H1 (cell line): ENCODE measurements around the gene GTF2E1. TPM values are rescaled to one million over a fixed set of nuclear protein-coding genes. Genes with fewer than 3 reads are reported as not detected.

ENCODE experiments used
- CTCF ChIA-PET: fragments of 300-600 bp; sonication (Branson Sonifier 250); formaldehyde crosslinking; loops from one replicate; lab custom pipeline; 2021; ENCODE audit not compliant: partially characterized antibody; lab: Charles Lee
- POLR2A ChIA-PET: fragments of 300-600 bp; sonication (Branson Sonifier 250); formaldehyde crosslinking; loops from one replicate; lab custom pipeline; 2021; ENCODE audit warnings: inconsistent platforms; ENCODE audit not compliant: partially characterized antibody; lab: Charles Lee
- DNase-seq, 2 experiments: peaks; one replicate each; pipeline versions ENCODE4 v3.0.0 to v3.0.0-alpha.2; 2010 to 2022; ENCODE audit warnings: low spot score in 2 of 2, low read depth in 1 of 2, mixed read lengths in 1 of 2
- FAIRE-seq: peaks from 2 replicates; lab custom pipeline; 2011; peaks lifted over from hg19 to GRCh38; lab: Jason Lieb, UNC
- H2AFZ ChIP-seq: 2 replicates; pipeline ENCODE4 v1.8.1; 2012; ENCODE audit warnings: low read length, inconsistent platforms
- H2AK5ac ChIP-seq: 2 replicates; pipeline ENCODE4 v1.6.1; 2013; ENCODE audit warnings: low read depth, low read length
- H2BK120ac ChIP-seq: replicated peaks from 2 replicates; pipeline ENCODE3; 2013; ENCODE audit warnings: low read depth, low read length, inconsistent platforms
- H2BK12ac ChIP-seq: 2 replicates; pipeline ENCODE4 v1.6.1; 2013; ENCODE audit warnings: low read depth, low read length
- H2BK15ac ChIP-seq: 2 replicates; pipeline ENCODE4 v1.6.1; 2013; ENCODE audit warnings: low read length
- H2BK20ac ChIP-seq: 2 replicates; pipeline ENCODE4 v1.6.1; 2013; ENCODE audit warnings: low read length
- H2BK5ac ChIP-seq: 2 replicates; pipeline ENCODE4 v1.6.1; 2013; ENCODE audit warnings: low read depth, low read length
- H3K14ac ChIP-seq: 2 replicates; pipeline ENCODE4 v1.6.1; 2013; ENCODE audit warnings: inconsistent platforms; ENCODE audit not compliant: insufficient read length
- H3K18ac ChIP-seq: 2 replicates; pipeline ENCODE4 v1.6.1; 2013; ENCODE audit warnings: low read length; ENCODE audit errors: extremely low read depth
- H3K23ac ChIP-seq: 2 replicates; pipeline ENCODE4 v1.6.1; 2013; ENCODE audit warnings: inconsistent platforms; ENCODE audit not compliant: insufficient read length
- H3K23me2 ChIP-seq: 2 replicates; pipeline ENCODE4 v1.6.1; 2013; ENCODE audit warnings: low read depth, low read length
- H3K27ac ChIP-seq: 2 replicates; pipeline ENCODE4 v1.6.1; 2011; ENCODE audit warnings: low read depth, low read length, inconsistent platforms
- H3K27me3 ChIP-seq, 4 experiments: replicated peaks in 1 of 4; 1 replicate in 1 of 4; 2 replicates in 3 of 4; pipeline versions ENCODE4 v1.6.1 to v1.8.1; 2011 to 2013; ENCODE audit warnings: low read length in 3 of 4, mild to moderate bottlenecking in 3 of 4, inconsistent platforms in 2 of 4, mixed read lengths in 2 of 4, moderate library complexity in 1 of 4; ENCODE audit not compliant: control insufficient read depth in 3 of 4, insufficient read depth in 3 of 4; ENCODE audit errors: extremely low read depth in 1 of 4
- H3K36me3 ChIP-seq, 4 experiments: 2 replicates each; pipeline versions ENCODE4 v1.6.1 to v1.8.1; 2011 to 2013; ENCODE audit warnings: mild to moderate bottlenecking in 4 of 4, low read length in 3 of 4, moderate library complexity in 2 of 4, control low read depth in 1 of 4, inconsistent platforms in 1 of 4; ENCODE audit not compliant: insufficient read depth in 4 of 4, control insufficient read depth in 2 of 4
- H3K4ac ChIP-seq: replicated peaks from 2 replicates; pipeline ENCODE3; 2013; ENCODE audit warnings: low read length, low read depth, mixed read lengths, inconsistent platforms; ENCODE audit not compliant: insufficient read length
- H3K4me1 ChIP-seq, 4 experiments: replicated peaks in 1 of 4; 1 replicate in 1 of 4; 2 replicates in 3 of 4; pipeline versions ENCODE4 v1.6.1 to v1.8.1; 2011 to 2013; ENCODE audit warnings: low read length in 3 of 4, inconsistent platforms in 2 of 4, mixed read lengths in 1 of 4; ENCODE audit not compliant: insufficient read depth in 4 of 4, control insufficient read depth in 3 of 4
- H3K4me2 ChIP-seq, 2 experiments: 2 replicates each; pipeline versions ENCODE4 v1.6.1 to v1.8.1; 2011 to 2013; ENCODE audit warnings: low read depth in 2 of 2, low read length in 2 of 2, control low read depth in 1 of 2, inconsistent platforms in 1 of 2, mild to moderate bottlenecking in 1 of 2; ENCODE audit not compliant: insufficient read depth in 1 of 2
- H3K4me3 ChIP-seq, 4 experiments: fragments of 200-600, 300-600 bp in 1 of 4; sonication (generic), shearing (Covaris generic), sonication (Bioruptor Twin) in 1 of 4; 2 replicates each; pipeline versions ENCODE4 v1.5.1 to v1.8.1; 2011 to 2016; ENCODE audit warnings: low read length in 4 of 4, low read depth in 3 of 4, control low read depth in 2 of 4, inconsistent platforms in 2 of 4, mild to moderate bottlenecking in 2 of 4, mixed read lengths in 1 of 4, moderate library complexity in 1 of 4; ENCODE audit not compliant: insufficient read depth in 2 of 4; ENCODE audit errors: extremely low read depth in 1 of 4
- H3K56ac ChIP-seq: replicated peaks from 2 replicates; pipeline ENCODE3; 2013; ENCODE audit warnings: low read depth, mild to moderate bottlenecking, mixed read lengths, low read length, inconsistent platforms; ENCODE audit not compliant: insufficient read length
- H3K79me1 ChIP-seq: 2 replicates; pipeline ENCODE4 v1.6.1; 2013; ENCODE audit warnings: low read depth, low read length, control low read depth
- H3K79me2 ChIP-seq, 2 experiments: 2 replicates each; pipeline versions ENCODE4 v1.6.1 to v1.8.1; 2012 to 2013; ENCODE audit warnings: low read length in 2 of 2, mild to moderate bottlenecking in 2 of 2, inconsistent platforms in 1 of 2; ENCODE audit not compliant: insufficient read depth in 2 of 2, control insufficient read depth in 1 of 2
- H3K9ac ChIP-seq, 4 experiments: replicated peaks in 1 of 4; 1 replicate in 1 of 4; 2 replicates in 3 of 4; pipeline versions ENCODE4 v1.6.1 to v1.8.1; 2011 to 2013; ENCODE audit warnings: low read depth in 3 of 4, low read length in 3 of 4, control low read depth in 2 of 4, mild to moderate bottlenecking in 2 of 4, moderate library complexity in 2 of 4, inconsistent platforms in 1 of 4; ENCODE audit errors: extremely low read depth in 1 of 4
- H3K9me3 ChIP-seq, 2 experiments: 2 replicates each; pipeline versions ENCODE4 v1.6.1 to v1.8.1; 2012 to 2013; ENCODE audit warnings: mild to moderate bottlenecking in 2 of 2, moderate library complexity in 2 of 2, control low read depth in 1 of 2, inconsistent platforms in 1 of 2, low read depth in 1 of 2, low read length in 1 of 2, mixed read lengths in 1 of 2; ENCODE audit not compliant: insufficient read depth in 2 of 2
- H4K20me1 ChIP-seq, 2 experiments: replicated peaks in 1 of 2; 2 replicates each; pipeline versions ENCODE3 to v1.8.1; 2011 to 2013; ENCODE audit warnings: inconsistent platforms in 2 of 2, low read length in 2 of 2, mild to moderate bottlenecking in 1 of 2; ENCODE audit not compliant: insufficient read depth in 2 of 2, control insufficient read depth in 1 of 2
- H4K5ac ChIP-seq: 2 replicates; pipeline ENCODE4 v1.6.1; 2013; ENCODE audit warnings: low read length, low read depth, mixed read lengths, inconsistent platforms; ENCODE audit not compliant: insufficient read length
- H4K8ac ChIP-seq: 2 replicates; pipeline ENCODE4 v1.8.0; 2013; ENCODE audit warnings: mild to moderate bottlenecking, moderate library complexity, low read length, inconsistent platforms; ENCODE audit not compliant: insufficient read depth; ENCODE audit errors: extremely low read depth
- H4K91ac ChIP-seq: replicated peaks from 2 replicates; pipeline ENCODE3; 2013; ENCODE audit warnings: low read length, mixed read lengths, inconsistent platforms; ENCODE audit not compliant: insufficient read length
- RAD21 ChIP-seq, 2 experiments: IDR thresholded peaks in 1 of 2; conservative IDR thresholded peaks in 1 of 2; 2 replicates each; pipeline ENCODE4 v1.6.1; 2011; ENCODE audit warnings: low read depth in 2 of 2, low read length in 2 of 2, improper control_type of control experiment in 1 of 2, inconsistent platforms in 1 of 2, mild to moderate bottlenecking in 1 of 2, moderate library complexity in 1 of 2
- TAF7 ChIP-seq: optimal IDR thresholded peaks from 2 replicates; pipeline ENCODE3; 2011; ENCODE audit warnings: low read depth, mild to moderate bottlenecking, inconsistent platforms, low read length, moderate library complexity, borderline replicate concordance
- WGBS, 2 experiments: shearing (Covaris generic) in 1 of 2; methylation state at CpG; one replicate each; pipeline versions ENCODE4 v1.1.6 to v1.1.7; 2013 to 2015; ENCODE audit warnings: low lambda C conversion rate in 2 of 2, mixed read lengths in 2 of 2, inconsistent platforms in 1 of 2, low coverage in 1 of 2, missing lambda C conversion rate in 1 of 2; ENCODE audit not compliant: insufficient replicate concordance in 2 of 2, insufficient coverage in 1 of 2, insufficient read length in 1 of 2; ENCODE audit errors: extremely low coverage in 1 of 2, missing lambda C conversion rate in 1 of 2; 5-methylcytosine and 5-hydroxymethylcytosine counted together
- polyA plus RNA-seq, 7 experiments: library from polyadenylated mRNA; depleted of rRNA in 3 of 7; stranded (reverse) in 5 of 7; unstranded in 2 of 7; fragments of >200 nt in 5 of 7; fragments of 200-250 nt in 2 of 7; gene quantifications; 1 replicate in 5 of 7; 2 replicates in 1 of 7; 4 replicates in 1 of 7; pipeline versions ENCODE4 v1.2.1 to v1.2.3, GENCODE V29; 2011 to 2013; ENCODE audit warnings: missing spikeins in 2 of 7, mixed read lengths in 2 of 7
- total RNA-seq: library from RNA; stranded (reverse); fragmentation: NEBNext Ultra II Directional; extraction: Animal tissue kit (Norgen Biotek cat#: 25700); gene quantifications from 2 replicates; pipeline ENCODE4 v1.2.1, GENCODE V29; 2021

GTF2E1 gene
- total and polyA plus RNA-seq, 2 of the 8 experiments (the other 6 are each of a cell fraction or from before 2014, with no cell fraction given): 37.4 to 73.3 TPM

- H3K36me3 ChIP-seq: peaks cover 0 to 30% (median 16%) of the 10 kb centered on the region in 4 experiments; a peak in 5 of 8 replicates
- no peak overlapping the region for H2BK5ac ChIP-seq
- no peak overlapping the region for H2BK12ac ChIP-seq
- no peak overlapping the region for H2BK20ac ChIP-seq
- no peak overlapping the region for H2BK120ac ChIP-seq
- H3K4ac ChIP-seq: no peak overlapping the region
- H3K4me2 ChIP-seq: no peak overlapping the region
- no peaks in the 10 kb centered on the region; the same call in 1 of the 2 replicates for H3K79me1 ChIP-seq
- H3K9ac ChIP-seq: no peak overlapping the region
- H3K4me1 ChIP-seq: peaks cover 0 to 9% (median 2%) of the 10 kb centered on the region in 4 experiments; a peak in 3 of 7 replicates
- H3K23ac ChIP-seq: no peak overlapping the region
- no peak overlapping the region for H4K8ac ChIP-seq
- no peak for TF ChIP-seq RAD21 (IDR thresholded peaks at IDR 0.05 in 1 of 2, conservative IDR thresholded peaks at IDR 0.05 in 1 of 2; ENCODE audit: low read depth in 2 of 2, low read length in 2 of 2)
- TF ChIP-seq TAF7: peak; percentile 13
- WGBS, 2 experiments: 94% methylated on average over 1 of the region's 1 CpG; no CpG with 5 or more reads in 1 of the 2 experiments
- H3K14ac ChIP-seq: no peak overlapping the region
- FAIRE-seq (no peak), DNase-seq (no peak)
- no peak overlapping the region for H4K5ac ChIP-seq
- H4K91ac ChIP-seq: no peak overlapping the region
- H2BK15ac ChIP-seq: no peak overlapping the region
- H3K27ac ChIP-seq: no peak overlapping the region
- H3K23me2 ChIP-seq: no peaks in the 10 kb centered on the region
- H3K79me2 ChIP-seq: peaks cover 0 to 81% of the 10 kb centered on the region in 2 experiments; a peak in 2 of 4 replicates
- no peak overlapping the region for H3K18ac ChIP-seq
- POLR2A ChIA-PET: no interaction called here
- no peak overlapping the region for H3K56ac ChIP-seq
- no peak overlapping the region for H2AK5ac ChIP-seq
- H4K20me1 ChIP-seq: peaks cover 0 to 2% of the 10 kb centered on the region in 2 experiments
- H3K27me3 ChIP-seq: no peaks in the 10 kb centered on the region
- H2AFZ ChIP-seq: no peak overlapping the region
- H3K4me3 ChIP-seq: no peak overlapping the region
- CTCF ChIA-PET: no interaction called here
- H3K9me3 ChIP-seq: no peaks in the 10 kb centered on the region; a peak in 1 of 4 replicates
Measured at GRCh38 chr3:120752230-120752629, 9.7 kb downstream of the GTF2E1 start.
